ENCODE measurements around the gene SLC25A12.

Gene SLC25A12

DNA sequence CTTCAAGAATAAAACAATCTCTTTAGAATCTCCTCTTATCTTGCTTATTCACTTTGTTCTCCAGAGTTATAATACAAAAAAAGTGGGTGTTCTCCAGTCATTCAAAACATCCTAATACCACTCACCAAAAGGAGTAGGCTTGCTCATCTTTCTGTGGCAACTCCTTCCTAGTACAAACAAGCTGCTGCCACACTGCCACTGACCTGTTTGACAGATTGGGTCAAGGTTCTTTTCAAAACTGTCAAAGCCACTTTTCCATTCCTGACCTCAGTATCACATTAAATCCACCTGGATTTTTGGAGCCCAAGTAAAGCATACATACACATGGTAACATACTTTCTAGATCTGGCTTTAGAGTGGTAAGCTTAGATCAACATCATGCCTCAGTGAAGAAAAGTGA, 59.8 kb downstream of the SLC25A12 start:
- TF ChIP-seq, protein P1, sequence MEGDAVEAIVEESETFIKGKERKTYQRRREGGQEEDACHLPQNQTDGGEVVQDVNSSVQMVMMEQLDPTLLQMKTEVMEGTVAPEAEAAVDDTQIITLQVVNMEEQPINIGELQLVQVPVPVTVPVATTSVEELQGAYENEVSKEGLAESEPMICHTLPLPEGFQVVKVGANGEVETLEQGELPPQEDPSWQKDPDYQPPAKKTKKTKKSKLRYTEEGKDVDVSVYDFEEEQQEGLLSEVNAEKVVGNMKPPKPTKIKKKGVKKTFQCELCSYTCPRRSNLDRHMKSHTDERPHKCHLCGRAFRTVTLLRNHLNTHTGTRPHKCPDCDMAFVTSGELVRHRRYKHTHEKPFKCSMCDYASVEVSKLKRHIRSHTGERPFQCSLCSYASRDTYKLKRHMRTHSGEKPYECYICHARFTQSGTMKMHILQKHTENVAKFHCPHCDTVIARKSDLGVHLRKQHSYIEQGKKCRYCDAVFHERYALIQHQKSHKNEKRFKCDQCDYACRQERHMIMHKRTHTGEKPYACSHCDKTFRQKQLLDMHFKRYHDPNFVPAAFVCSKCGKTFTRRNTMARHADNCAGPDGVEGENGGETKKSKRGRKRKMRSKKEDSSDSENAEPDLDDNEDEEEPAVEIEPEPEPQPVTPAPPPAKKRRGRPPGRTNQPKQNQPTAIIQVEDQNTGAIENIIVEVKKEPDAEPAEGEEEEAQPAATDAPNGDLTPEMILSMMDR (IDR thresholded peaks at IDR 0.05; ENCODE audit: control insufficient read depth, extremely low read depth, insufficient read depth), result no peak
- no peak overlapping the region for H3K4me3 ChIP-seq (ENCODE audit: low read depth, low read length)
- no peak for DNase-seq (ENCODE audit: low read depth)

DNA sequence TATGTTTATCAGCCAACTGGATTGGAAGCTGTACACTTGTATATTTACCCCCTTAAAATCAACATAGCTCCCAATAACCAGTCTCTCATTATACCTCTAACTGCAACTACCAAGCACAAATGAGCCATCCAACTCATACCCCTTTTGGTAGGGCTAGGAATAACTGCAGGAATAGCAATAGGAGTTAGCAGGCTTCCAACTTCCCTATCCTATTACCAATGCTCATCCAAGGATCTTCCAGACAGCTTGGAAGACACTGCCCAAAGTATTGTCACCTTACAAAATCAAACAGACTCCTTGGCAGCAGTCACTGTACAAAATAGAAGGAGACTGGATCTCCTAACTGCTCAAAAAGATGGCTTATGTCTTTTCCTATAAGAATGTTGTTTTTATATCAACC, 61.6 kb downstream of the SLC25A12 start:
- DNase-seq (ENCODE audit: low read depth), result no peak

DNA sequence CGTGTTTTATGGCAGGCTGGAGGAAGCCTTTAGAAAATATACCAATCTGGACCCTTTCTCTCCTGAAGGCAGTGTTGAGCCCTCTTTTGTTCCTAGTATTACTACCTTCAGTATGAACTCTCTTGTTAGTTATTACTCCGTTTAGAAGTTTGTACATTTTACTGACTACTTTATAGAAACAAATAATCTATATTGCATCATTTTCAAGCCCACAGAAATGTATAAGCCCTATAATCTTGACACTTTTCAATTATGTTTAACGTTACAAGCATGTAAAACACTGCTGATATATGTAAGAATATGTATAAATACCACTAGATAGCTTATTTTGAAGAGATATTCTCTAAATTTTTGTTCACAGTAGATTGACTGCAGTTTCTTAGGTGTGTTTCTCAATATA, 64.0 kb downstream of the SLC25A12 start:
- TF ChIP-seq, protein P1 (IDR thresholded peaks at IDR 0.05; ENCODE audit: control insufficient read depth, extremely low read depth, insufficient read depth), result no peak
- no peak overlapping the region for H3K4me3 ChIP-seq (ENCODE audit: low read depth, low read length)
- no peak for DNase-seq (ENCODE audit: low read depth)

More for the DNA sequence above, 61.6 kb downstream of the SLC25A12 start:
- H3K4me3 ChIP-seq (ENCODE audit: low read depth, low read length), result no peak overlapping the region
- TF ChIP-seq, protein P1 (IDR thresholded peaks at IDR 0.05; ENCODE audit: control insufficient read depth, extremely low read depth, insufficient read depth), result no peak

DNA sequence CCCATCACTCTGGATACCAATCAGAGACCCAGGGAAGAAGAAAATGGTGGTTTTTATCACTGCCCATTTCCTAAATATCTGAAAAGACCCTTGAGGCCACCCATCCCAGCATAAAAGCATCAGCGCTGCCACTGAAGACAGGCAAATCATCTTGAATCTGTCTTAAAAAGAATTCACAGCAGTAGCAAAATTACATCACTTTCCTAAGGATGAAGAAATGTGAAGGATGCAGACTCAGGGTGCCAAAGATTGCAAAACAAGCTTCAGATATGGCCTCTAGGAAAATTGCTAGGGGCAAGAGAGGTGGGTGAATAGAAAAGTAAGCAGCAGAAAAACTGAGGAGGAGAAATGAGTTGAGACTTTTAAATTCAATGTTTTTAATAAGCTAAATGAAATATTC, 70.0 kb downstream of the SLC25A12 start:
- no peak for DNase-seq (ENCODE audit: low read depth)
- TF ChIP-seq, protein P1 (IDR thresholded peaks at IDR 0.05; ENCODE audit: control insufficient read depth, extremely low read depth, insufficient read depth), result no peak
- H3K4me3 ChIP-seq (ENCODE audit: low read depth, low read length), result no peak overlapping the region

DNA sequence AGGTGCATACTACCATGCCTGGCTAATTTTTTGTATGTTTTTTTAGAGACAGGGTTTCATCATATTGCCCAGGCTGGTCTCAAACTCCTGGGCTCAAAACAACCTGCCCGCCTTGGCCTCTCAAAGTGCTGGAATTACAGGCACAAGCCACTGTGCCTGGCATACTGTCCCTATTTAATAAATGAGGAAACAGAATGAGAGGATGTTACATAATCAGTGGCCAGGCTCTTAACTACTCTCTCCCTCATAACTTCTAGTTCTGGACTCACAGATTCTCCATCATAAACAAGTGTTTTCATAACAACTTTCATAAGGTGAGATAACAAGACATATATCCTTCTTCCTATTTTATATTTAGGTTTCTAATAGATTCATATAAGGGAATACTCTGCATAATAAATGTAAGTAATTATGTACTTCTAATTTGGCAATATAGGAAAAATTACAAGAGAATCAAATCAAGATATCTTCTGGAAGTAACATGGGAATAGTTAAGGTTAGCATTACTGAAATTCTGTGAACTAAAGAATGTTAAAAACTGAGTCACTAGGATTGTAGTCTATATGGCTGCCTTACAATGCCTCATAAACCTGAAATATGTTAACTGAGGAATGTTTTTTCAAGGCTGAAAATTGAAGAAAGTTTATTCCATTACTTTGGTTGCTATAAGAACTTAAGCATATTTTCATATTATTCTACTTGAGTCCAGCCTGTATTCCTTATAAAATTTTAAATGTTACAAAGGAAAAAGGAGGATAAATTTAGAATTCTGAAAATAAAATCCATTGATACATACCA, 71.3 kb downstream of the SLC25A12 start:
- TF ChIP-seq, protein P1 (IDR thresholded peaks at IDR 0.05; ENCODE audit: control insufficient read depth, extremely low read depth, insufficient read depth), result no peak
- DNase-seq (ENCODE audit: low read depth), result no peak
- no peak overlapping the region for H3K4me3 ChIP-seq (ENCODE audit: low read depth, low read length)

DNA sequence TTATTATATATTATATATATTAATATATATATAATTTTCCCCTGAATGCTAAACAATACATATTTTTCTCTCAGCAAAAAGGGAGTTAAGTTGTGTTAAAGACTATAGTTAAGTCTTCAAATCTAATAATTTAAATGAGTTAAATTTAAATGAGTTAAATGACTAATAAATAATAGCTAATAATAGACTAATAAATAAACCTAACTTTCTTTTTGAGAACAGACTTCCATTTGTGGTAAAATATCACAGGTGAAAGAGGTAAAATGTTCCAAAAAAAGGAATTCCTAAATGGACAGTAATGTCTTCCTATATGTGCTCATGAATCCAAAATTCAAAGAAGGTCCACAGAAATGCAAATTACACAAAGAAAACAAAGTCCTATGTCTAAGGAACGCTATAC, 74.6 kb downstream of the SLC25A12 start:
- no peak for DNase-seq (ENCODE audit: low read depth)
- no peak overlapping the region for H3K4me3 ChIP-seq (ENCODE audit: low read depth, low read length)
- TF ChIP-seq, protein P1 (IDR thresholded peaks at IDR 0.05; ENCODE audit: control insufficient read depth, extremely low read depth, insufficient read depth), result no peak

DNA sequence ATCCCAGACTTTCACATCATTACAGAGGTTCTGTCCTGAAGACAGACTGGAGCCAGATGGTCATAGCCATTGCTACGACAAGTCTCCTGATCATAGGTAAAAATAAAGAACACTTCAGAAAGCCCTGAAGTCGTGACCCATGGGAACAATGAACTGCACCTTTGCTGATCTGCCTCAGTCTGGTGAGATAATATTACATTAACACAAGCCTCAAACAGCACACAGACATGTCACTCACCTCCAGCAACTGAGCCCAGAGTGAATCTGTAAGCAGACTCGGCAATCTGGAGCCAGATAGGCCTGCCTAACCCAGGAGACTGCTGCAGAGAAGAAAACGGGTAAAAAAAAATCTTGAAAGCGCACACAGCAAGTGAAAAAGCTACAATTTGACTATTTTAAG, 79.2 kb downstream of the SLC25A12 start:
- no peak for DNase-seq (ENCODE audit: low read depth)
- TF ChIP-seq, protein P1 (IDR thresholded peaks at IDR 0.05; ENCODE audit: control insufficient read depth, extremely low read depth, insufficient read depth), result no peak
- H3K4me3 ChIP-seq (ENCODE audit: low read depth, low read length), result no peak overlapping the region

Data from LNCaP clone FGC (cell line).